ENCODE measurements around the gene SRRM4.

- TF ChIP-seq CTCF (IDR thresholded peaks at IDR 0.05) (no peak), ZNF263 (CRISPR knock-in tag; IDR thresholded peaks at IDR 0.05; ENCODE audit: low read depth) (no peak), OVOL2 (CRISPR knock-in tag; IDR thresholded peaks at IDR 0.05; ENCODE audit: borderline replicate concordance) (no peak), CREM (CRISPR knock-in tag; IDR thresholded peaks at IDR 0.05) (no peak), NR2C2 (CRISPR knock-in tag; IDR thresholded peaks at IDR 0.05) (no peak), SMAD3 (CRISPR knock-in tag; IDR thresholded peaks at IDR 0.05; ENCODE audit: borderline replicate concordance) (no peak)
Observed at GRCh38 chr12:119158402-119158801, 177.1 kb downstream of the SRRM4 start.

Measured in WTC11 (cell line).